Myometrial cell (primary cell): ENCODE measurements around the gene VPS37C. TPM values are rescaled to one million over a fixed set of nuclear protein-coding genes. Genes with fewer than 3 reads are reported as not detected.

Source experiments
- total RNA-seq: library from RNA; depleted of rRNA; stranded (reverse); fragments of >200 nt; gene quantifications from 2 replicates; pipeline ENCODE4 v1.2.3, GENCODE V29; 2015

The VPS37C gene
- total RNA-seq = 14.5 and 21.0 TPM in 2 replicates

DNA sequence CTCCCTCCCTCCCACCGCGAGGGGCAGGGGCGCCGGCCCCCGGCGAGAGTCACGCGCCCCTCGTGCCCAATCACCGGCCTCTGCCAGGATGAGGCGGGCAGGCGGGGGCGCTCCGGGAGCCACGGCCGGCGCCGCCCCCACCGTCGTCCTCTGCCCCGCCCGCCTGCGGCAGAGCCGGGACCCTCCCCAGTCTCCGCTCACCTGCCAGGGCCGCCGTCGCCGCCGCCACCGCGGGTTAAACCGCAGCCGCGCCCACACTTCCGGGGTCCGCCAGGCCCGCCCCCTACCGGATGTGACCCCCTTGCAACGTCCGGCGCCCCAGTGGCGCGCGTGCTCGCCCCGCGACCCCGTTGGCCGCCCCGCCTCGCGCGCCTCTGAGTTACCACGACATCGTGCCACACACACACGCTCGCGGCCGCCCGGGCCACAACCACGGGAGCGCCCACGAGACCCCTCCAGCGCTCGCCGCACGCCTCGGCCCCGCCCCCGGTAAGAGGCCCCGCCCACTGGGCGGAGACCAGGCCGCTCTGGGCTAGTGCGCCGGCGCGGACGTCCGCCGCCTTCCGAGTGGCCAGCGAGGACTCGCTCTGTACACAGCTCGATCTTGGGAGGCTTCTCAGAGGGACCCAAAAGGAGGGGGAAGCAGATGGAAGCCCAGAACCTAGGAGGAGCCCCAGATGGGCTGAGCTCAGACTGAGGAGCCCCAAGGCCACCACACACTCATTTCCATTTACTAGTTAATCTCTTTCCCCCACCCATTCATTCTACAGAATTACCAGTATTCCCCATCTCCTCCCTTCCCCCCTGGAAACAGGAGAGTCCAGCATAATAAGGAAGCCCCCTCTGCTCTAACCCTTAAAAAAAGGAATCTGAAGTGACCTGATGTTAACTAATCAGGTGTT lies at the start of gene VPS37C:
Gene VPS37C, minus strand, starts transcription at position 237 of the 902 bp plus-strand sequence. CDS start 22,597 bp downstream, outside the sequence.

DNA sequence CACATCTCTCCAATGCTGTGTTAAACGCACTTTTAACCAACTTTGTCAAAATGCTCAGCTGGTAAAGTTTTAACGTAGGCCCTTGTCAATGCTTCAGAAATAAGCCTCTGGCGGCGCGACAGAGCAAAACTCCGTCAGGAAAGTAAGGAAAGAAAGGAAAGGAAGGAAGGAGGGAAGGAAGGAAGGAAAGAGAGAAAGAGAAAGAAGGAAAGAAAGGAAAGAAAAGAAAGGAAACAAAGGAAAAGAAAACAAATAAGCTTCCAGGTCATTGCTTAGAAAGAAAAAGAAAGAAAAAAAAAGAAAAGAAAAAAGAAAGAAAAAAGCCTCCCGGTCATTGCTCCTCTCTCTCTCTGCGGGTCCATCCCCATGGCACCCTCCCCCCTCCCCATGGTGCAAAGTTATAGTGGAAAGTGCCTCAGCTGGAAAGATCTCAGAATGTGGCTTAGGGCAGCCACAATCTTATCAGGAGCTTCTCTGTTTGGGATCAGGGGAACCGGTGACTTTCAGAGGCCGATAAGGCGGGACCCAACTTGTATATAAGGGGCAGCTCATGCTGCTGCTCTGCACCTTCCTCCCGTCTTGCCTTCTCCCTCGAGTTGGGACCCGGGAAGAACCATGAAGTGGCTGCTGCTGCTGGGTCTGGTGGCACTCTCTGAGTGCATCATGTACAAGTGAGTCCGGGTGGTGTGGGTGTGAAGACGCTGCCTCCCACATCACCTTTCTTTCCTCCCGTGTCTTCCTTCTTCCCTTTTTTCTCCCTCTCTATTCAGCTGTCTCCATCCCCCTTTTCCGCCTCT lies 41.9 kb upstream of the VPS37C start, which contains the start of gene PGA3:
Gene PGA3, plus strand, starts transcription at position 566 of the 797 bp plus-strand sequence. Its CDS starts 50 bp downstream, at position 616.

Other genes starting within 250 kb of the VPS37C start
- 44.1 and 54.8 TPM in 2 replicates for gene TMEM109, start 247.3 kb downstream of the VPS37C start, total RNA-seq
- gene TMEM132A, start 237.0 kb downstream of the VPS37C start, total RNA-seq = 20.6 and 22.2 TPM in 2 replicates
- gene SLC15A3, start 209.2 kb downstream of the VPS37C start, total RNA-seq = 2.6 and 13.5 TPM in 2 replicates
- not detected in 2 replicates for gene CD6, start 189.7 kb downstream of the VPS37C start, total RNA-seq
- not detected in 2 replicates for gene CD5, start 58.9 kb downstream of the VPS37C start, total RNA-seq
- not detected in 2 replicates for gene PGA3, start 42.1 kb upstream of the VPS37C start, total RNA-seq
- gene PGA4, start 60.9 kb upstream of the VPS37C start, total RNA-seq = not detected in 2 replicates
- not detected in 2 replicates for gene PGA5, start 79.7 kb upstream of the VPS37C start, total RNA-seq
- gene VWCE, start 133.9 kb upstream of the VPS37C start, total RNA-seq = 0.58 TPM in 1 of 2 replicates, not detected in the other
- 294 and 314 TPM in 2 replicates for gene DDB1, start 171.7 kb upstream of the VPS37C start, total RNA-seq
- gene TKFC, start 171.8 kb upstream of the VPS37C start, total RNA-seq = 28.0 and 35.2 TPM in 2 replicates
- 119 and 153 TPM in 2 replicates for gene CYB561A3, start 200.5 kb upstream of the VPS37C start, total RNA-seq
- gene TMEM138, start 200.9 kb upstream of the VPS37C start, total RNA-seq = 27.5 and 43.5 TPM in 2 replicates
- 19.0 and 24.3 TPM in 2 replicates for gene TMEM216, start 231.2 kb upstream of the VPS37C start, total RNA-seq